Keratinocyte (primary cell): ENCODE results near the gene MUC6.

Experiments used
- CTCF ChIP-seq, 3 experiments: IDR thresholded peaks in 1 of 3; conservative IDR thresholded peaks in 1 of 3; optimal IDR thresholded peaks in 1 of 3; 2 replicates in 2 of 3; 3 replicates in 1 of 3; pipeline versions ENCODE3 to v1.5.1; 2011; ENCODE audit warnings: low read length in 3 of 3, mild to moderate bottlenecking in 3 of 3, moderate library complexity in 2 of 3, control low read depth in 1 of 3, inconsistent platforms in 1 of 3; ENCODE audit not compliant: insufficient read depth in 2 of 3; ENCODE audit errors: extremely low read depth in 1 of 3
- EZH2 ChIP-seq: IDR thresholded peaks from one replicate; pipeline ENCODE4 v1.6.1; 2012; ENCODE audit warnings: inconsistent platforms, mild to moderate bottlenecking, low read length, moderate library complexity

- no peak for TF ChIP-seq CTCF (optimal IDR thresholded peaks at IDR 0.05 in 1 of 3, IDR thresholded peaks at IDR 0.05 in 1 of 3, conservative IDR thresholded peaks at IDR 0.05 in 1 of 3; ENCODE audit: extremely low read depth in 1 of 3, insufficient read depth in 2 of 3, low read length in 3 of 3)
- no peak for TF ChIP-seq EZH2
These were observed 22.9 kb downstream of the MUC6 start for GRCh38 chr11:1013631-1013935.
